HG03064 (cell line): Measurements from ENCODE around the gene LRRC37A3.
A peak's percentile ranks its signal among the peaks of the same experiment; 100 is the strongest.
"Not testable (repeated sequence)": the region's sequence is repeated elsewhere in the genome, so short reads cannot be mapped to it uniquely, and the experiment has no call there.

ENCODE experiments used
- ATAC-seq: cut with Tn5 transposase; IDR thresholded peaks from one replicate; pipeline ENCODE4 v1.9.1; 2021; ENCODE audit warnings: low read depth; ENCODE audit not compliant: unreplicated experiment

Gene LRRC37A3

DNA sequence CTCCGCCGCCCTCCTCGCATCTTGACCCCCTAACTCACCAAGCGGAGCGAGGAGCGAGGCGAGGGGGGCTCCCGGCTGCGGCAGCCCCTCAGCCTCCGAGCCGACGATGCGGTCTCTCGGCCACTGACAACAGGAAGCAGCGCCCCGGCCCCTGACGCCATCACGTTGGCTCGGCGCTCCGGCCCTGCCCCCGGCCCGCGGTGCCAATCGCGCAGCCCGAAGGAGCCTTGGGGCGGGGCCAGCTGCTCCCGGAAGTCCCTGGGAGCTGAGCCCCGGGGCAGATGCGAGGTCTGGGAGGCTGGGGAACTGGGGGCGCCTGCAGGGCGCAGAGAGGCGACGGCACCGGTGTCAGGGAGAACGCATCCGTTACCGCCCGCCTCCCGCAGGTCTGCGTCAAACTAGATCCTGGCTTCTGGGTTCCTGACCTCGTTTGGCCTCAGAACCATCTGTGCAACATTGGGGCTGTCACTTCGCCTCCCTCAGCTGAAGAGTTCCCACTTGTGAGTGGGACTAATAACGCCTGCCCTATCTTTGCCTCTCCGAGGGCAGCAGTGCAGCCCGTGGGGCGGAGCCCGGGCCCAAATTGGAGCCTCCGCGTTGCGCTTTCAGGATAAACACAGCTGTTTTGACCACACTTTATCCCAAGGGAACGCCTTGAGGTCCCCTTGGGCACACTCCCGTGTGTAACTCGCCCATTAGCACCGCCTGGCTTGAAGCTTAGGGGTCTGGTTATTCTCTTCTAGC, 82.1 kb downstream of the LRRC37A3 start:
- peak; percentile 96 for ATAC-seq

DNA sequence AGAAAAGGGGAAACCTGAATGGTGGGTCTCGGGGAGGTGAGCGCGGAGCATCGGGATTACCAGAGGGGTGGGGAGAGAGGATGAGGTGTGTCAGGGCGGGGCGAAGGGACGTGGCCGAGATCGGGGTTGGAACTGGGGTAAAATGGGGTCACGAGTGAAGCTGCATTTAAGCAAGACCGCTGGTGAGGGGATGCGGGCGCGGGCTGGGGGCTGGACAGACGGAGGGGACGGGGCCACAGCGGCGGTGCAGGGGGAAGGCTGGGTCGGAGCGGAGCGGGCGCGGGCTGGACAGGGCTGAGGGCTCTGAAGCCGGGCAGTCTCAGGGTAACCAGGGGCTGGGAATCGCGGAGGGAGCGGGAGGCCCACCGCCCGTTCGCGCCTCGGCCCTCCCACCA, 82.7 kb downstream of the LRRC37A3 start:
- peak; percentile 34 for ATAC-seq

DNA sequence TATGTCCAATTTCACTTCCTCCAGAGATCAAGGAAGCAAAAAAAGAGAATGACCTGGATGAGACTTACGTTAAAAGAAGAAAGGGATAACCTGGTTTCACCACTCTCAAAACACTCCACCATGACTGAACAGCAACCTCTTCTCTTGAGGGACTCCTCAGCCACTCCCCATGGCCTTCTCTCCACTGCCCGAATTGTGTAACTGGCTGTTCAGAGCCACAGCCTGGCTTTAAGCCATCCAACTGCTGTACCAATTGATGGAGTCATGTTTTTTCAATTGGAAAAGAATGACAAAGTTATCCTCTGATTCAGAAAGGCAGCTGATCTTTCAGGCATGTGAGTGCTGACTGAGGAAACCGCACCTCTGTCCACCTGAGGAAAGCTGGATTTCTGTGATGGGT, 85.2 kb downstream of the LRRC37A3 start:
- not testable (repeated sequence) for ATAC-seq

DNA sequence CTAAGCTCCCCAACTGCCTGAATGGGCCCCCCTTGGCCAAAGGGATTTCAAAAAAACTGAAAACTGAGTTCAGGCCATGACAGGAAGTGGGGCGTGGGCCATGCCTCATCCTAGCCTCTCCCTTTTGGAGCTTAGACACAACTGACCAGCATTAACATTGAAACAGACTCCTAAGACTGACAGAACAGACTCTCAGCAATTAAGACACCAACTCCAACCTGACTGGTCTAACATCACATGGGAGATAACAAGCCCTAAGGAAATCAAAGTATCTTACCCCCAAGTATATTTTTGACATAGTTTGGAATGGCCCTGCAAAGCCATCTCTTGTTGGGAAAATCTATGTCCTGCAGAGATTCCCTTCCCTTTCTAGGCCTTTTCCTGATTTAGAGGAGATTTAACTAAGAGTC, 88.6 kb downstream of the LRRC37A3 start:
- not testable (repeated sequence) for ATAC-seq

DNA sequence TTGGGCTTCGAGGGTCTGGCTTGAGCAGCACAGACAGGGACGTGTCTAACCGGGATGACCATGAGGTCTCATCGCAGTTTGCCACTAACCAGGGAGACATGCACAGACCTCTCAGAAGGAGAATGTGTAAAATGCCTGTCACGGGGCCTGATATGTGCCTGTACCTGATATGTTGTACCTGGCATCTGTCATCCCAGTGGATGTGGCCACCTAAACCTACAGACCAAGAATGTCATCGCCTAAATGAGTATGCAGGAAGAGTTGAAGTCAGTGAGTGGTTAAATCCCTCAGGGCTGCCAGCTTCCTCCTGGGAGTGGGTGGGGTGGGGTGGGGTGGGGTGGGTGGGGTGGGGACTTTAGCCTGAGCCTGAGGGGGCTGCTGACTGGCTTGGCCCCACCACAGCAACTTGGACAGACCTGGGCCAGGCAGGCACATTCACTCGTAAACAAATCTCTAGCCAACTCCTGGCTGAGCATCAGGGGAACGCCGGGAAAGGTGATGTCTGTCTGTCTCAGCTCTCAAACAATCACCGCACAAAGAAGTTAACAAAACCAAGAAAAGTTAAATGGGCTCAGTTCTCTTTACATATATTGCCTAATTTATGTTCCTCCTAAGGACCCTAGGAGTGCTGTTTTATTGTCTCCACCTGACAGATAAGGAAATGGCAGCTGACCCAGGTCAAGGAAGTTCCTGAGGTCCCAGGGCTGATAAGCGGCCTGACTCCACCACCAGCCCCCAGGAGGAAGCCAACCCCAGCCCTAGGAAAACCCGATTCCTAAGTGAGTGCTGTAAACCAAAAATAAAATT, 89.3 kb downstream of the LRRC37A3 start:
- ATAC-seq: not testable (repeated sequence)

DNA sequence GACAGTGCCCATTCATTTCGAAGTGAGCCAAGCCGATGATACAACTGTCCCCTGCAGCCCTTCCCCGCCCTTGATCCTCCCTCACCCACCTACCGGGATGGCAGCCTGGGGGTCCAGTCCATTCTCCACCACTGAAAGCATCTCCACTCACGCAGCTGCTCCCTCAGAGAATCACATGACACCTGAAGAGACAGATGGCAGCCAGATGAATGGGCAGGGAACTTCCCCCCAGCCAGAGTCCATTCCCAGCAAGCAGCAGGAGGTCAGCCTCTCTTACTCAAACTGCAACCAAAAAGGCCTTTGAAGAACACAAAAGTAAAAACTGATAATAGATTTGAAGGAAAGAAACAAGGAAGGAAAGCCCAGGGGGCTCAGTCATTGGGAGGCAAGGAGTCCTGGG, 90.2 kb downstream of the LRRC37A3 start:
- ATAC-seq: not testable (repeated sequence)

DNA sequence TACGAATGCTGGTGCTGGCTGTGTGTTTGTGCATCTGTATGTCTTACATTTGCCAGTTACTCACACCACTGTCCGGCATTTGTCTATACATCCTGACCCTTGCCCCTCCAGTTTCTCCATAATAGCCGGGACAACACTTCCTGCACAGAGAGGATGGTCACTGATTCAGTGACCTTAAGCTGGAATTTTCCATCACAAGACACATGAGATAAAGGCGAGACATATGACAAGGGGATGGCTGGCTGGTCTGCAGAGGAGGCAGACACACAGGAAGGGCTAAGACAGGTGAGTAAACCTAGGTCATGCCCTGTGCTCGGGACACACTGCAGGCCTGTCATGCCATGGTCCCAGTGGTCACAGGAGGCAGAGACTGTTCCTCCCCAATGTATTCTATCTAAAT, 100.4 kb downstream of the LRRC37A3 start:
- ATAC-seq: not testable (repeated sequence)

DNA sequence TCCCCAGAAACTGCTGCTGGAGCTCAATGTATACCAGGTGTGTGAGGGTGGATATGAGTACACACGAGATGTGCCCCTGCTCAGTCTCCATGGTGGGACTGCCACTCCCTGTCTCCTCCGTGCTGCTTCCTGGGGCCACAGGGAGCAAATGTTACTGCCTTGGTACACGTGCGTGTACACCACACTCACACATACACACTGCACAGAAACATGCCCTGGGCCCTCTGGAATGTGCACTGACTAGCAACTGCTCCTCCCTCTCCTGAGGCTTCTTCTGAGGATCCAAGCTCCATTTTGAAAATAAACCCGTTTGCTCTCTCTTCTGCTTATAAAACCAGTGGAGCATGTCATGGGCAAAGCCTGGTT, 103.5 kb downstream of the LRRC37A3 start:
- ATAC-seq: not testable (repeated sequence)

DNA sequence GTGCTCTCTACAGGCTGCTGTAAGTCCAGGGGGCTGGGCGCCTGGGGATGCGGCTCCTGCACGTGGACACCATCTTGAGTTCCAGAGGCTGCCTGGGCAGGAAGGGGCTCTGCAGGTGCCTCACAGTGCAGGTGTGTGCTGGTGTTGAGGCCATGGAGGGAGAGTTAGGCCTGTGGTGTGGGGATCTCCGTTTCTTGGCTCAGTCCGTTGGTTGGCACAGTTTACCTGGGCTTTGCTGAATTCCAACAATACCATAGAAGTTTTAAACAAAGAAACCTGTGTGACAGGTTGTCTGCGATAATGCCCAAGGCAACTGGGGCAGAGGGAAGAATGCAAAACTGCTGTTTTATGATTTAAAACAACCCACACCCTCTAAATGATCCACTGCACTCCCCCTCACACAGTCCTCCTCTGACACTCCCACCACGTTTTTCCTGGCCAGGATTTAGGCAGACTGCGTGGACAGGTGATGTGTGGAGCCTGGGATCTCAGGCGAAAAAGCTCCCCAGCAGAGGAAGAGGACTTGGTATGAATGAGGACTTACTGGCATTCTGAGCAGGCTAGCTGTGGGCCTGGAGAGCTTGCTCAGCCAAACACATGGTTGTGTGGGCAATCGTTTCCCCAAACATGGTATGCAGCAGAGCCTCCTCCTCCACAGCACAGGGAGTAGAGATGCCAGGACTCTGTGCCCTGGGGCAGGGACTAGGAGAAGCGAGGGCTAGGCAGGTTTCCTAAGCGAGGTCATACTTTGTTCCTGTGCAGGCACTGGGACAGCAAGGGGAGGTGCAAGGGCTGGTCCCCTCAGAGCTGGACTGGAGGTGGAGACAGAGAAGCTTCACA, 104.1 kb downstream of the LRRC37A3 start:
- ATAC-seq: not testable (repeated sequence)

DNA sequence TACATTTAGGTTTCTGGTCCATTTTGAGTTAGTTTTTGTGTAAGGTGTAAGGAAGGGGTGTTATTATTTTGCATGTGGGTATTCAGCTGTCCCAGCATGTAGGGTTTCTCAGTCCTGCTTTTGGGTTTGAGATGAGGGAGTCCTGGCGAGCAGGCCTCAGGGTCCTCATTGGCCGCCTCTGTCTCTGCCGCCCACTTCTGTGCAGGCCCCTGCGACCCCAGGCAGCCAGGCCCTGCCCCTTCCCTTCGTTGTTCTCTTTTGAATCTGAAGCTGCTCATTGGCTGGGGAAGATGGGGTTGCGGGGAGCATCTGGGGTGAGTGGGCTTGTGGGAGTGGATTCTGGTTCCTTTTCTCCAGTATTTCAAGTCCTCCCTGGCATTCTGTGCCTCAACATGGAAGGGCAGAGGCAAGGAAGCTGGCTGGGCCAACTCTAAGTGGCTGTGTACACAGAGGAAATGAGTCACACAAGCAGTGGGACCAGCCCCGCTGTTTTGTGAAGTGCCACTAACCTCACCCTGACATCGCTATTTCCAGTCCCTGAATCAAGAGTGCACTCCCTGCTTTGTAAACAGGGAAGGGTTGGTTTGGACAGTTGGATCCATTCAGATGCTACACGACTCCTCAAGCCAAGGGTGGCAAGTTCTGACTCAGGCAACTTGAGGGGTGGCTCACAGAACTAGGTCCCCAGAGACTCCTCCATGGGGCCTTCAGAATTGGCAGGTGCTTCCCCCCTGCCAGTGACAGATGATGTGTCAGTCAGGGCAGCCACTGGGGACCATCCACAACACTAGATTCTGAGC, 110.9 kb downstream of the LRRC37A3 start:
- peak; percentile 89 for ATAC-seq
